GM19328 (cell line): ENCODE results near the gene PSAP.
"Not testable (repeated sequence)": the region's sequence is repeated elsewhere in the genome, so short reads cannot be mapped to it uniquely, and the experiment has no call there.

Source experiments
- ATAC-seq: cut with Tn5 transposase; IDR thresholded peaks from one replicate; pipeline ENCODE4 v1.9.1; 2021; ENCODE audit warnings: mild to moderate bottlenecking, moderate library complexity; ENCODE audit not compliant: unreplicated experiment

The PSAP gene

DNA sequence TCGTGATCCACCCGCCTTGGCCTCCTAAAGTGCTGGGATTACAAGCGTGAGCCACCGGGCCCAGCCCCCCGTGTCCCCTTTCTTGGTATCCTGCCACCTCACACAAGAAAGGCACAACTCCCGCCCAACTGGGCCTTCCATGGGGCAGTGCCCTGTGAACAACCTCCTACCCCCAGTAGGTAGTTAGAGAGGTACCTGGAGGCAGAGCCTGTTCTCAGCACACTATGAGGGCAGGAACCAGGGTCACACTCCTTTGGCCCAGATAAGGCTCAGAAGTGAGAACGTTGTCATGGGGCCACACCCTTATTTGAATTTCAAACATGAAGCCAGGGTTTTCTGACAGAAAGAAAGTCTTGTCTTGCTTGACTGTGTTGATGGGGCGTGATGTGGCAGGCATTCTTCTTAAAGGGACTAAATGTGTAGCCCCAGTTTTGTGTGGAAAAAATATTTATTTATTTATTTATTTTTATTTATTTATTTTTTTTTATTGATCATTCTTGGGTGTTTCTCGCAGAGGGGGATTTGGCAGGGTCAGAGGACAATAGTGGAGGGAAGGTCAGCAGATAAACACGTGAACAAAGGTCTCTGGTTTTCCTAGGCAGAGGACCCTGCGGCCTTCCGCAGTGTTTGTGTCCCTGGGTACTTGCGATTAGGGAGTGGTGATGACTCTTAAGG lies 23.8 kb upstream of the PSAP start:
- not testable (repeated sequence) for ATAC-seq

DNA sequence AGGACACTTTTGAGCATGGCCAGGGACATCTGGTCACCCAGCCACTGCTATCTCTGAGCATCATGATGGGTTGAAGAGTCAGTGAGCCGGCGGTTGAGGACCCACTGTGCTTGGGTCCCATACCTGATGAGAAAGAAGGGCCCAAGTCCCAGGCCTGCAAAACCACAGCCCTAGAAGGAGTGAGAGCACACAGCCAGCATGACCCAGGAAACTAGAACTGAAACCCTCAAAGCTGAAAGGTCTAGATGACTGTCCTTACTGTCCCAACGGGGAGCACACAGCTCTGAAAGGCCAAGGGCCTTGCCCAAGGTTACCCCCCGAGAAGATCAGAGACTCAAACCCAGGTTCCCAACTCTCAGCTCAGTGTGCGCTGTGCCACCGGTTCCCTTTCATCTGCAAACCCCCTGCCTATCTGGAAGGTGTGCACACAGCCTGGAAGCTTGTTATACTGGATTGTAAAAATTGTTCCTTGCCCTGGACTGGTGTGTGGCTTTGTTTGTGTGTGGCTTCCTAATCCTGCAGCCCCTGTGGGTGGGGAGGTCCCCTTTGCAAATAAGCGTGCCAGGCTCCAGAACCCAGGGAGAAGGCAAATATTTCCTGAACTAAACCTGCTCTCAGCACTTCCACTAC lies 22.6 kb upstream of the PSAP start:
- peak; percentile 88 for ATAC-seq

DNA sequence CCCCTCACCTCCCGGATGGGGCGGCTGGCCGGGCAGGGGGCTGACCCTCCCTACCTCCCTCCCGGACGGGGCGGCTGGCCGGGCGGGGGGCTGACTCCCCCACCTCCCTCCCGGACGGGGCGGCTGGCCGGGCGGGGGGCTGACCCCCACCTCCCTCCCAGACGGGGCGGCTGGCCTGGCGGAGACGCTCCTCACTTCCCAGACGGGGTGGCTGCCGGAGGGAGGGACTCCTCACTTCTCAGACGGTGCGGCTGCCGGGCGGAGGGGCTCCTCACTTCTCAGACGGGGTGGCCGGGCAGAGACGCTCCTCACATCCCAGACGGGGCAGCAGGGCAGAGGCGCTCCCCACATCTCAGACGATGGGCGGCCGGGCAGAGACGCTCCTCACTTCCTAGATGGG lies 18.6 kb upstream of the PSAP start:
- not testable (repeated sequence) for ATAC-seq

DNA sequence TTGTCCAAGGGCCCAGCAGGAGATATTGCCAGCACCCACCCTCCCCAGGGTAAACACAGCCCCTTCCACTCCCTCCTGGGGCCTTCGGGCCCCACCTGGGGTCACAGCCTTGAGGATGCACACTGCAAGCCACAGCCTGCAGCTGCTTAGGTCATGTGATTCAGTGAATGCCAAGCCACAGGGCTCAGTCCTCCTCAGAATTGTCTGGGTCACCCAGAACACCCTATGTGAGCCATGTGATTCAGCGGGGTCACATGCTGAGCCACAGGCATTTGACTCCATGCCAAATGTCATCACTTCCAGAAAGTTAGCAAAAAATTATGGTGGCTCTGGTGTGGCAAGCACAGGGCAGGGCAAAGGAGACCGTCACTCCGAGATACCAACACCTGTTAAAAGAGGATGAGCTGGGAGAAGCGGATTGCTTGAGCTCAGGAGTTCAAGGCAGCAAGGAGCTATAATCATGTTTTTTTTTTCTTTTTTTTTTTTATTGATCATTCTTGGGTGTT lies 17.2 kb upstream of the PSAP start:
- ATAC-seq, result no peak

DNA sequence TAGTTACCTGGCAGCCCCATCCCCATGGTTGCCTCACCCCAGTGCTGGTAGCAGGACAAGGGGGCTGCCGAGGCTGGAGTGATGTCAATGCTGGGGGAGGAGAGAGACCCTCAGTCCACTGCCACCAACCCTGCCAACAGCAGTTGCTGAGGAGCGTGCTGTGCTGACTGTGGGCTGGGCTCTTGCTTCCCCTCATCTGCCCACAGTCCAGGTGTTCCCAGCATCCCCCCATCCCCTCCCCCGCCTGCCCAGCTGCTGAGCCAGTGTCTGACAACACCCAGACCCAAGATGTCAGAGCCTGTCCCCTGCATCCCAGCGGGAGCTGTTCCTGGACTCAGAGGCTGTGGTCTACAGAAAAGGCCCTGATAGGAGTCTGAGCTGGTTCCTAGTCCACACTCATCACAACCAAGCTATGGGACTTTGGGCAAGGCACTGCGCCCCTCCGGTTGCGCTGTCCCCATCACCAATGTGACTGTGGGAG lies 14.6 kb upstream of the PSAP start:
- no peak for ATAC-seq

DNA sequence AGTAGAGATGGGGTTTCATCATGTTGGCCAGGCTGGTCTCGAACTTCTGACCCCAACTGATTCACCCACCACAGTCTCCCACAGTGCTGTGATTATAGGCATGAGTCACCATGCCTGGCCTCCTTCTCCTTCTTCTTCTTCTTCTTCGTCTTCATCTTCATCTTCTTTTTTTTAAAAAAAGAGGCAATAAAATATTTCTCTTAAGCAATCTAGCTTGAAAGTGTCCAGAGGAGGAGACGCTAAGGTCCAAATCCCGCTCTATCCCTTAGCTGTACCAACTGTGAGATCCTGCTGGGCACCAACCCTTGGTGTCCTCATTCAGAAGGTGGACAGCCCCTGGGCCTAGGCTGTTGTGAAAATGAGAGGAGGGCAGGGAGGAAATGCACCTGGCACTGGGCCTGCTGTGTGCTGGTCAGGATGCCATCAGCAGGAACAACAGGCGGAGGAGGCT lies 13.9 kb upstream of the PSAP start:
- no peak for ATAC-seq

DNA sequence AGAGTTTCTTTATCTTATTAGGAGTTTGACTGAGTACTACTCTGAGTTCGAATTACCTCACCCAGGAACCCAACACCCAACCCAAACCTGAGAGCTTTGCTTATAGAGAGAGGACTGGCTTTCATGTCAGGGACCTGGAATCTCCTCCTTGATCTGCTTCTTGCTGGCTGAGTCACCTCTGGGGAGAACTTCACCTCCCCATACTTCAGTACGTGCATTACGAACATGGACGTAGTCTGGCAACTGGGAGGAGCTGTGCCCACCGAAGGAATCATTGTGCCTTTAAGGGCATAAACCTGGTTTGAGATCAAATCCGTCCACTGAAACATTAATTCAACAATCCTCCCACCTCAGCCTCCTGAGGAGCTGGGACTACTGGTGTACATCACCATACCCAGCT lies 12.2 kb upstream of the PSAP start:
- no peak for ATAC-seq

DNA sequence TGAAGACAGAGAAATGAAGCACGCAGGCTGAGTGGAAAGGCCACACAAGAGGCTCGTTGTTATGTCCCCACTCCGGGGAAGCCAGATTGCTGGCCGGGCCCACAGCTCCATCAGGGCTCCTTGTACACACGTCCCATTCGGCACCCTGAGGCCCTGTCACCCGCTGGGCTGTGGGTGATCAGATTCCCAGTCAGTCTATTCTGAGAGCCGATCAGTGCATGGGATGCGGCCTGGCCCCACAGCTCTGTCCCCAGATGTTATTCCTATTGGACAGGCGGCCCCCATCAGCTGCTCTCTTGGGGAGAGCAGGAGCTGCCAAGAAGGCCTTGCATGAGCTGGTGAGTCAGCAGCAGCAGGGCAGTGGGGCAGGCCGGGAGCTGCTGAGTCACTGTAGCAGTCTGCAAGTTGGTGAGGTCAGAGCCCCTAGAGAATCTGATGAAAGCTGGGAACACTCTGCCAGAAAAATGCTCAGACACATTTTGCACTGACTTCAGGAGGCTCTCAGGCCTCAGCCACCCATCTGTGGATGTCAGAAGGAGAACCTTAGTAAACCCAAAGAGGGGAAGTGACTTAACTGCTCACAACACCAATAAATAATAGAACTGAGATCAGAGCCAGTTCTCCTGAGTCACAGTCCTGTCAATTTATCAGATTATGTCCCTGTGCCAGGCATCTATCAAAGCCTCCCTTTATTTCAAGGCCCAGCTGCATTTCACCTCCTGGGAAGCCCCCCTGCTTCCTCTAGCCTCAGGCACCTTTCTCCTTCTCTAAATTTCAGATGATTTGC lies 9.4 kb upstream of the PSAP start:
- ATAC-seq, result no peak

DNA sequence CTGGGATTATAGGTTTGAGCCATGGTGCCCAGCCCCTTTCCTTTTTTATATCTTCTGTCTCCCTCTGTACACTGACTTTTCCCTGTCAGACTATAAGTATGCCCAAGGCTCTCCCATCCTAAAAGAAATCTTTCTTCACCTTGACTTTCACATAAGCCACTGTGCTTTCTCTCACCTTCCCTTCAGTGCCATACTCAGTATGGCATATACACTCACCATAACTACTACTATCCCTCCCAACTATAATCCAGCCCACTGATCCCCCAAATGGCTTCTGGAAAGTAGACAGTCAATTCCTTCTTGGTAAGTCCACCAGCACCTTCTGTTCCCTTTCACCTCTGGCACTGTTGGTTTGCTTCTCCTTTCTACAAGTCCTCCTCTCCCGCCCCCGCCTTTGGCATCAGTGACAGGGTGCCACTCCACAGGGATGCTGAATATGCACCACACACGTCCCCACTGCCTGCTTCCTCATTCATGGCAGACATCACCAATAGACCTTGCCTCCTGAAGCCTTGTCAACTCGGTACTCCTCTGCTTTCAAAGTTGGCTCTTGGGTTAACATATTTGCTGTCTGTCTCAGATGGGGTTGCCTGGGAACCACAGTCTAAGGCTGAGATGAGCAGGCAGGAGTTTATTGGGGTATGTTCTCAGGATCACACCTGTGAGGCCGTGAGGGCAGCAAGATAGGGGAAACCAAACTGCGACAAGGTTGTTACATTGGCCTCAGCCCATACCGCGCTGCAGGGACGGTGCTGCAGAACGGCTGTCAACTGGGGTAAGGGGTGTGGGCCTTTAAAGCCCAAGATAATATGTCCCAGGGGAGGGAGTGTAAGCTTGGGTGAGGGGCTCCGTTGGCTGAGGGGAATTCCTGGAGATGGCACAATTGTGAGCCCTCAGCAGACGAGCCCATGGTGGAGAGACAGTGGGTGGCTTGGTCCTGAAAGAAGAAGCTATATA lies 7.2 kb upstream of the PSAP start:
- no peak for ATAC-seq

DNA sequence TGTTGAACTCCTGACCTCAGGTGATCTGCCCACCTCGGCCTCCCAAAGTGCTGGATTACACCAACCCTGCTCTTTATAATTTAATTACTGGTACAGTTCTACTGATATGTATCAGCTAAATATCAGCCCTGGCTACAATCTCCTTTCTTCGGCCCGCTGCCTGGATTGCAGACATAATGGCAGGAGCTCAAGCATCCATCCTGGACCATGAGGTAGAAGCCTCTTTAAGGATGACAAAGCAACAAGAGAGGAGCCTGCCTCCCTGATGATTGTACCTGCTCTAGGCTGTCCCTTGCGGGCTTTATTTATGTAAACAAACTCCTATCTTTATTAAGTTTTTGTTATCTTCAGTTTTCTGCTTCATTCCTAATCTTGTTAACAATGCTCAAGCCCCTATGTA lies 5.6 kb upstream of the PSAP start:
- ATAC-seq, result no peak

DNA sequence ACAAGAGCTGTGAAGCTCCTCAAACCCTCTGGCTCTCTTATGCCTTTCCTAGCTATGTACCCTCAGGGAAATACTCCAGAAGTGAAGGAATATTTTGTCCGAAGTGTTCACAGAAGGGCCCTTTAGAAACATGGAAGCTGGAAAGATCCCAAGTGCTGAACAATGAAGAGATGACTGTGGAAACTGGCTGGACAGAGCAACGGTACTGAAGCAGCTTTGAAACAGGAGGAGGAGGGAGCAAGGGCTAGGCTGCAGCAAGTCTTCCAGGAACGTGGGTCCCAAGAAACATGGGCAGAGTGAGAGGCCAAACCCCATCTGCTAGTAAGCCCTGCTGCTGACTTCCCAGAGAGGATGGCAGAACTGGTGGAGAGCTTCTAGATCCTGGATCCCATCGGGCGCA lies 3.0 kb upstream of the PSAP start:
- no peak for ATAC-seq

DNA sequence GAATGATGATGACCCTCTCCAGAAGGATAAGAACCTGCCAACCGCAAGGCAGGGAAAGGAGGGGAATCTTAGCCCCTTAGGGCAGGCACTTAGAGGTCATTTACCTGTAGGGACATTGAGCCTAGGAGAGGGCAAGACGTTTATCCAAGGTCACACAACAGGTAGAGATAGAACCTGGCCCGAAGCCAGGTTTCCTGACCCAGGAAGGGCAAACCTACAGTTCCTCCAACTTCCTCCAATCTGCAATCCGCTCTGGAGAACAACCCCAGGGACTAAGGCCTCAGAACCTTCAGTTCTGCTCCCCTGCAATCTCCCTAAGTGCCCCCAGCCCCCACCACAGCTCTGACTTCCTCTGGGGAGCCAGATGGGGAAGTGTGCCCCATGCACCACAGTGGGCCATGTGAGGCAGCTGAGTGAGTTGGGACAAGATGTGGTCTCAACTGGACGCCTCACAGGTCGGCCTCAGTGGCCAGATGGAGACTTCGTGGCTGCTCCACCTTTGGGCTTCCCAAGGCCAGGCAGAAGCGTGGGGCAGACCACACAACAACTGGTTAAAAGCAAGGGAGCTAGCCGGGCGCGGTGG lies 1.4 kb upstream of the PSAP start:
- no peak for ATAC-seq

DNA sequence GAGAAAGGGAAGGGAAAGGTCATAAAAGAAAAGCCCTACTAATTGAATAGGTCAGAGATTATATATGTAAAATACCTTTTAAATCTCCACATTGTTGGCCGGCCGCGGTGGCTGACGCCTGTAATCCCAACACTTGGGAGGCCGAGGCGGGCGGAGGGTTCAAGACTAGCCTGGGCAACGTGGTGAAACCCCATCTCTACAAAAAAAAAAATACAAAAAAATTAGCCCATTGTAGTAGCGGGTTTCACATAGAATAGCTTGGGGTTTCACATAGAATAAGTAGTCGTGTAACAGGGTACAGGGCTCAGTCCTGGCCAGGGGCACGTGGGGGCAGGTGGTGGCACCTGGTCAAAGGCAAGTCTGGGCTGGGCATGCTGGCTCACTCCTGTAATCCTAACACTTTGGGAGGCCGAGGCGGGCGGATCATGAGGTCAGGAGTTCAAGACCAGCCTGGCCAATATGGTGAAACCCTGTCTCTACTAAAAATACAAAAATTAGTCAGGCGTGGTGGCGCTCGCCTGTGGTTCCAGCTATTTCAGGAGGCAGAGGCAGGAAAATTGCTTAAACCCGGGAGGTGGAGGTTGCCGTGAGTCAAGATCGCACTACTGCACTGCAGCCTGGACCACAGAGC lies 529 bp upstream of the PSAP start:
- peak; percentile 10 for ATAC-seq

DNA sequence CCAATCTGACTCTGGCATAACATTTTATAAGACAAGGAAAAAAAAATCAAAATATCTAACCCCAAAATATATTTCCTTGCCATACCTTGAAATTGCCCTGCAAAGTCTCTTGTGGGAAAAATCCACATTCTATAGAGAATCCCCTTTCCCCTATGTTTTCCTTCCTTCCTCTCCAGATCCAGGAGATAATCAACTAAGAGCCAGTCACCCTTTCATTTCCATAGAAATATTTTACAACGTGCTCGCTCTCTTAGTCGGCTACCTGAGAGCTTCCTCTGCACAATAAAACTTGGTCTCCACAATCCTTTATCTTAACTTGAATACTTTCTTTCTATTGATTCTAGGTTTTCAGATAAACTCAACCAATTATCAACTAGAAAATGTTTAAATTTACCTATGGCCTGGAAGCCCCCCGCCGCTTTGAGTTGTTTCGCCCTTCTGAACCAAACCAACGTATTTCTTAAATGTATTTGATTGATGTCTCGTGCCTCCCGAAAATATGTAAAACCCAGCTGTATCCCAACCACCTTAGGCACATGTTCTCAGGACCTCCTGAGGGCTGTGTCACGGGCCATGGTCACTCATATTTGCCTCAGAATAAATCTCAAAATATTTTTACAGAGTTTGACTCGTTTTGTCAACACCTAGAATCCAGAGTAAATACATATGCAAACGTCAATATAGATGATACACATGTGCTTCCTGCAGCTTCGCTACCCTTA lies 869 bp downstream of the PSAP start:
- ATAC-seq, result no peak

DNA sequence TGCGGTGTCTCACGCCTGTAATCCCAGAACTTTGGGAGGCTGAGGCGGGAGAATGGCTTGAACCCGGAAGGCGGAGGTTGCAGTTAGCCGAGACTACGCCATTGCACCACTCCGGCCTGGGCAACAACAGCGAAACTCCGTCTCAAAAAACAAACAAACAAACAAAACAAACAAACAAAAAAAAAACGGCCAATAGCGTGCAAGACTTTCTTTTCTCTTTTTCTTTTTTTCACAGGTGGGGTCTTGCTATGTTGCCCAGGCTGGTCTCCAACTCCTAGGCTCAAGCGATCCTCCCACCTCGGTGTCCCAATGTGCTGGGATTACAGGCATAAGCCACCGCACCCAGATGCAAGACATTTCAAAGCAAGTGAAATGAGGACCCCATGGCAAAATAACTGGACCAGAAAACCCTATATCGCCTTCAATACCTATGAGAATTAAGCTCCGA lies 1.6 kb downstream of the PSAP start:
- ATAC-seq, result no peak

DNA sequence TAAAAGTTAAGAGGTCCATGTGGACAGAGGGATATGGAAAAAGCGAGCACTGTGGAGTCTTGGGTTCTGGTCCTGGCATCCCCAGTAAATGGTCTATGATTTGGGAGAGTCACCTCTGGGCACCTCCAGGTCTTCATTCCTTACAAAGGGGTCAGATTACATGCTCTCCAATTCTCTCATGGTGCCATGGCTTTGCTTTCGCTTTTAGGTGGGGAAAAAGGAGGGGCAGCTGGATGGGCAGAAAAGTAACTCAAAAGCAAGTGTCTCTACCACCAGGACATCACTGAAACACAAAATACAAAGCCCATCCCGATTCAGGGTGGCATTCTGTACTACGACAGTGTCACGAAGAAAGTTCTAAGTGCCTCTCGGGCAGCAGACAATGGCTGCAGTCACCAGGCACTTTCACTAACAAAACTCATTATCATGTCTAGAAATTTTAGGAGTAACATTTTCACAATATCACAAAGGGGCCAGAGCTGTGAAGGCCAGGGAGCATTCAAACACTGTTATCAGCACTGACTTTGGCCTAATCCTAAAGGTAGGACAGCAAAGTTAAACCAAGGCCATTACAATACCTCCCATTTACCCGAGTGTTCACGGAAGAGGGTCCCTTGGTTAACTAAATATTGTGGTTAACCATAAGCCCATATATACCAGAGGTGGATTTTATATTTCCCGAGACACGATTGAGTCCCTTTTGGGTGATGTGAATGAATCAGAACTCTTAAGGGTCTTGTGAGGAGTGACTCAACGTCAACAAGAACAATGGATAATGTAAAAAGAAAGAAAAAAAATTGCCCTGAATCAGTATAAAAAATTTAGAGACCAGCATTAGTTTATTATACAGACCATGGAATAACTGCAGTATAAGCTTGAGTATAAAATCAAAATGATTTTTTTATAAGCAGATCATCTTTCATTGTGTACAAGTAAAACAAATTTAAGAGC lies 2.5 kb downstream of the PSAP start:
- no peak for ATAC-seq

DNA sequence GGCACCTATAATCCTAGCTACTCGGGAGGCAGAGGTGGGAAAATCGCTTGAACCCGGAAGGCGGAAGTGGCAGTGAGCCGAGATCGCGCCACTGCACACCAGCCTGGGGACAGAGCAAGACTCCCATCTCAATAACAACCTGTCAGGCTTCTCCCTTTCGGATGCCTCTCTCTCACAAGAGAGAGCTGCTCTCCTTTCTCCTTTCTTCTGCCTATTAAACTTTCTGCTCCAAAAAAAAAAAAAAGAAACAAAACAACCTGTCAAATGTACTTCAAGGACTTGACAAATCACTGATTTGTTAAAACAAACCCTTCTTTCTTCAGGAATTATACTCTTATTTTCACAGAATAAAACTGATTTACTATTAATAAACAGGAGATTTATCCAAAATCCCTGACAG lies 3.6 kb downstream of the PSAP start:
- no peak for ATAC-seq

DNA sequence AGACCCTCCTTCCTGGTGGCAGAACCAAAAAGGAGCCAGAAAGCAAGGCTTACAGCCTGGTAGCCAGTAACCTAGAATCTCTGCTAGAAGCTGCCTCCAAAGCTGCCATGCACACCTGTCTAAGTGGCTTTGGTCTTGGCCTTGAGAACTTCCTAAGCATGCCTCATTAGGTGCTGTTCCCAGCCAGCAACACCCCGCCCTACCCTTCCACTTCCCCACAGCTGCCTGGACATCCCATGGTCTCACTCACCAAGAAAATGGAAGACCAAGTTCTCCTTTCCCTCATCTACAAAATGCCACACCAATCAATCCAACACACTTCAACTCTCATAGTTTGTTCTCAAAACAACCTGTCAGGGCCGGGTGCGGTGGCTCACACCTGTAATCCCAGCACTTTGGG lies 4.2 kb downstream of the PSAP start:
- ATAC-seq, result no peak
